OCI-LY7 (cell line): ENCODE measurements around the gene CACNA2D2. TPM values are rescaled to one million over a fixed set of nuclear protein-coding genes. Genes with fewer than 3 reads are reported as not detected.

Source experiments
- BruUV-seq: library from RNA; stranded (reverse); fragments of 400-500 nt; replicated peaks from 2 replicates; lab custom pipeline; 2021; lab: Mats Ljungman, UMichigan
- CTCF ChIA-PET: fragments of 300-600 bp; sonication (Branson Sonifier 250); formaldehyde crosslinking; loops from one replicate; lab custom pipeline; 2022; ENCODE audit warnings: antibody characterized with exemption; ENCODE audit not compliant: unreplicated experiment; lab: Charles Lee
- POLR2A ChIA-PET: fragments of 300-600 bp; sonication (Branson Sonifier 250); formaldehyde crosslinking; loops from one replicate; lab custom pipeline; 2022; ENCODE audit warnings: antibody characterized with exemption; lab: Charles Lee
- DNase-seq: peaks from one replicate; pipeline ENCODE4 v3.0.0-alpha.2; 2015; ENCODE audit warnings: low spot score
- H2AFZ ChIP-seq: fragments of 200-600 bp; sonication (generic), shearing (Covaris generic); 2 replicates; pipeline ENCODE4 v1.6.1; 2014; ENCODE audit warnings: mild to moderate bottlenecking, antibody characterized with exemption, low read length, moderate library complexity
- H3K27ac ChIP-seq: fragments of 200-600 bp; sonication (generic); 2 replicates; pipeline ENCODE4 v1.5.1; 2014; ENCODE audit warnings: mixed run types, low read depth, mild to moderate bottlenecking, moderate library complexity, low read length, inconsistent platforms; ENCODE audit not compliant: poor library complexity, severe bottlenecking
- H3K36me3 ChIP-seq: fragments of 200-600 bp; sonication (generic); 2 replicates; pipeline ENCODE4 v1.6.1; 2014; ENCODE audit warnings: mild to moderate bottlenecking, antibody characterized with exemption, low read length, moderate library complexity, mixed read lengths; ENCODE audit not compliant: insufficient read depth
- H3K4me1 ChIP-seq: fragments of 200-600 bp; sonication (generic); 2 replicates; pipeline ENCODE4 v1.5.1; 2014; ENCODE audit warnings: mild to moderate bottlenecking, low read length; ENCODE audit not compliant: insufficient read depth, poor library complexity, severe bottlenecking
- H3K4me2 ChIP-seq: fragments of 200-600 bp; sonication (generic); 2 replicates; pipeline ENCODE4 v1.6.1; 2014; ENCODE audit warnings: mild to moderate bottlenecking, low read length
- H3K4me3 ChIP-seq: fragments of 200-600 bp; sonication (generic); 2 replicates; pipeline ENCODE4 v1.5.1; 2014; ENCODE audit warnings: mild to moderate bottlenecking, low read depth, low read length; ENCODE audit not compliant: poor library complexity, severe bottlenecking
- H3K79me2 ChIP-seq: fragments of 200-600 bp; sonication (generic); 2 replicates; pipeline ENCODE4 v1.6.1; 2016; ENCODE audit warnings: low read depth, mild to moderate bottlenecking, low read length, moderate library complexity, mixed read lengths; ENCODE audit not compliant: insufficient read depth
- H3K9me2 ChIP-seq: fragments of 200-600 bp; sonication (generic); 2 replicates; pipeline ENCODE4 v1.6.1; 2016; ENCODE audit warnings: mild to moderate bottlenecking, low read length, mixed read lengths; ENCODE audit not compliant: insufficient read depth
- H3K9me3 ChIP-seq: fragments of 200-600 bp; sonication (generic); 2 replicates; pipeline ENCODE4 v1.6.1; 2014; ENCODE audit warnings: mild to moderate bottlenecking, mixed run types, low read length, mixed read lengths
- H4K20me1 ChIP-seq: fragments of 200-600 bp; sonication (generic); 2 replicates; pipeline ENCODE4 v1.6.1; 2014; ENCODE audit warnings: mild to moderate bottlenecking, antibody characterized with exemption, low read length, moderate library complexity, mixed read lengths; ENCODE audit not compliant: insufficient read depth
- CTCF ChIP-seq: fragments of 200-600 bp; sonication (generic); conservative IDR thresholded peaks from 2 replicates; pipeline ENCODE4 v1.5.1; 2014; ENCODE audit warnings: mild to moderate bottlenecking, antibody characterized with exemption, low read length, moderate library complexity, mixed read lengths
- EZH2phosphoT487 ChIP-seq: fragments of 200-600 bp; sonication (generic); IDR thresholded peaks from 2 replicates; pipeline ENCODE4 v1.6.1; 2018; ENCODE audit warnings: low read depth, borderline replicate concordance, mild to moderate bottlenecking, mixed run types, antibody characterized with exemption, low read length, moderate library complexity, mixed read lengths
- intact Hi-C: fragments of 100-400 bp; cut with micrococcal nuclease; formaldehyde crosslinking; loops from one replicate; pipeline ENCODE4 v1.10.0; 2022; ENCODE audit not compliant: unreplicated experiment
- total RNA-seq, 2 experiments: library from RNA; depleted of rRNA in 1 of 2; stranded (reverse); fragments of >200 nt in 1 of 2; shearing (Covaris generic) in 1 of 2; gene quantifications; 2 replicates each; pipeline ENCODE4 v1.2.3, GENCODE V29; 2014 to 2022

Gene CACNA2D2
- total RNA-seq, 2 experiments from 2014 or later: 0.09 to 0.21 TPM

- no peak overlapping the region for H3K4me2 ChIP-seq
- no peaks in the 10 kb centered on the region for H3K36me3 ChIP-seq
- H4K20me1 ChIP-seq: no peaks in the 10 kb centered on the region
- no peaks in the 10 kb centered on the region for H3K9me3 ChIP-seq
- ChIA-PET CTCF (no interaction called here), POLR2A (no interaction called here)
- H3K4me1 ChIP-seq: no peaks in the 10 kb centered on the region
- no peak overlapping the region for H3K27ac ChIP-seq
- TF ChIP-seq CTCF: no peak
- TF ChIP-seq EZH2phosphoT487: no peak
- no peaks in the 10 kb centered on the region for H3K9me2 ChIP-seq
- DNase-seq: no peak
- no peak overlapping the region for H3K4me3 ChIP-seq
- H2AFZ ChIP-seq: no peak overlapping the region
- intact Hi-C loops: no loop called here
- no TSS peak for BruUV-seq
- H3K79me2 ChIP-seq: no peaks in the 10 kb centered on the region
Observed at GRCh38 chr3:50410185-50410584, 93.2 kb downstream of the CACNA2D2 start.

GRCh38 chr3:50408443-50408944, 94.9 kb downstream of the CACNA2D2 start:
- intact Hi-C loops: no loop called here
- no peaks in the 10 kb centered on the region for H3K9me3 ChIP-seq
- H4K20me1 ChIP-seq: no peaks in the 10 kb centered on the region
- H3K4me1 ChIP-seq: no peaks in the 10 kb centered on the region
- POLR2A ChIA-PET: no interaction called here
- H3K9me2 ChIP-seq: no peaks in the 10 kb centered on the region
- CTCF ChIA-PET: no interaction called here
- no peak overlapping the region for H2AFZ ChIP-seq
- H3K27ac ChIP-seq: no peak overlapping the region
- H3K4me3 ChIP-seq: no peak overlapping the region
- no peaks in the 10 kb centered on the region for H3K36me3 ChIP-seq
- no peak for TF ChIP-seq EZH2phosphoT487
- TF ChIP-seq CTCF: no peak
- BruUV-seq: no TSS peak
- no peak for DNase-seq
- no peaks in the 10 kb centered on the region for H3K79me2 ChIP-seq
- no peak overlapping the region for H3K4me2 ChIP-seq

- POLR2A ChIA-PET: no interaction called here
- H3K4me1 ChIP-seq: no peaks in the 10 kb centered on the region
- H3K9me2 ChIP-seq: no peaks in the 10 kb centered on the region
- no peaks in the 10 kb centered on the region for H3K79me2 ChIP-seq
- no TSS peak for BruUV-seq
- no peak overlapping the region for H3K4me3 ChIP-seq
- H2AFZ ChIP-seq: no peak overlapping the region
- no peak overlapping the region for H3K4me2 ChIP-seq
- H3K27ac ChIP-seq: no peak overlapping the region
- TF ChIP-seq EZH2phosphoT487 (no peak), CTCF (no peak)
- H4K20me1 ChIP-seq: no peaks in the 10 kb centered on the region
- CTCF ChIA-PET: no interaction called here
- intact Hi-C loops: no loop called here
- H3K9me3 ChIP-seq: no peaks in the 10 kb centered on the region
- DNase-seq: no peak
- no peaks in the 10 kb centered on the region for H3K36me3 ChIP-seq
Observed at GRCh38 chr3:50406487-50406886, 96.9 kb downstream of the CACNA2D2 start.
